OCI-LY1 (cell line): Measurements from ENCODE around the gene CDK17.

Source experiments
- EZH2 ChIP-seq: fragments of 200-600 bp; sonication (generic), shearing (Covaris generic); IDR thresholded peaks from 2 replicates; pipeline ENCODE4 v1.8.0; 2017; ENCODE audit warnings: borderline replicate concordance, mixed run types, mild to moderate bottlenecking, antibody characterized with exemption, low read length, moderate library complexity, mixed read lengths
- TF ChIP-seq, protein P1 (sequence below): fragments of 200-600 bp; sonication (generic), shearing (Covaris generic); IDR thresholded peaks from 2 replicates; pipeline ENCODE4 v1.5.1; 2017; ENCODE audit warnings: mild to moderate bottlenecking, antibody characterized with exemption, low read length, moderate library complexity, mixed read lengths

- TF ChIP-seq, protein P1, sequence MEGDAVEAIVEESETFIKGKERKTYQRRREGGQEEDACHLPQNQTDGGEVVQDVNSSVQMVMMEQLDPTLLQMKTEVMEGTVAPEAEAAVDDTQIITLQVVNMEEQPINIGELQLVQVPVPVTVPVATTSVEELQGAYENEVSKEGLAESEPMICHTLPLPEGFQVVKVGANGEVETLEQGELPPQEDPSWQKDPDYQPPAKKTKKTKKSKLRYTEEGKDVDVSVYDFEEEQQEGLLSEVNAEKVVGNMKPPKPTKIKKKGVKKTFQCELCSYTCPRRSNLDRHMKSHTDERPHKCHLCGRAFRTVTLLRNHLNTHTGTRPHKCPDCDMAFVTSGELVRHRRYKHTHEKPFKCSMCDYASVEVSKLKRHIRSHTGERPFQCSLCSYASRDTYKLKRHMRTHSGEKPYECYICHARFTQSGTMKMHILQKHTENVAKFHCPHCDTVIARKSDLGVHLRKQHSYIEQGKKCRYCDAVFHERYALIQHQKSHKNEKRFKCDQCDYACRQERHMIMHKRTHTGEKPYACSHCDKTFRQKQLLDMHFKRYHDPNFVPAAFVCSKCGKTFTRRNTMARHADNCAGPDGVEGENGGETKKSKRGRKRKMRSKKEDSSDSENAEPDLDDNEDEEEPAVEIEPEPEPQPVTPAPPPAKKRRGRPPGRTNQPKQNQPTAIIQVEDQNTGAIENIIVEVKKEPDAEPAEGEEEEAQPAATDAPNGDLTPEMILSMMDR = peak; percentile 24; the same call in 1 of the 2 replicates
- TF ChIP-seq EZH2 = no peak
Observed at GRCh38 chr12:96327889-96328288, 72.3 kb downstream of the CDK17 start.
